Ascending aorta (tissue), 2 donors: ENCODE results near the gene TRIM47. TPM values are rescaled to one million over a fixed set of nuclear protein-coding genes. Genes with fewer than 3 reads are reported as not detected.

Experiments
- DNase-seq, 2 donors: peaks; one replicate each; pipeline ENCODE4 v3.0.0-alpha.2; 2019; ENCODE audit warnings: low spot score in 2 of 2
- H3K27ac ChIP-seq, 2 donors: fragments of 200-600 bp; sonication (generic); one replicate each; pipeline ENCODE4 v1.5.1; 2016 to 2017; ENCODE audit warnings: mild to moderate bottlenecking in 1 of 2
- H3K27me3 ChIP-seq: fragments of 200-600 bp; sonication (generic); one replicate; pipeline ENCODE4 v1.5.1; 2017
- H3K36me3 ChIP-seq, 2 donors: fragments of 200-600 bp; sonication (generic); one replicate each; pipeline ENCODE4 v1.5.1; 2016
- H3K4me1 ChIP-seq, 2 donors: fragments of 200-600 bp; sonication (generic); one replicate each; pipeline ENCODE4 v1.5.1; 2016 to 2017; ENCODE audit warnings: mild to moderate bottlenecking in 1 of 2
- H3K4me3 ChIP-seq, 2 donors: fragments of 200-600 bp; sonication (generic); one replicate each; pipeline ENCODE4 v1.5.1; 2016 to 2017; ENCODE audit warnings: mild to moderate bottlenecking in 1 of 2
- H3K9me3 ChIP-seq, 2 donors: fragments of 200-600 bp; sonication (generic); one replicate each; pipeline ENCODE4 v1.5.1; 2016
- CTCF ChIP-seq, 3 experiments: fragments of 200-600 bp in 2 of 3; fragments of 450-650 bp in 1 of 3; sonication (generic) in 2 of 3; IDR thresholded peaks; one replicate each; pipeline ENCODE4 v1.5.1; 2016 to 2019; ENCODE audit warnings: antibody characterized with exemption in 3 of 3, mild to moderate bottlenecking in 1 of 3, moderate library complexity in 1 of 3
- intact Hi-C: fragments of 100-400 bp; cut with DNase I; formaldehyde crosslinking; loops from one replicate; pipeline ENCODE4 v1.15.1; 2023
- total RNA-seq: library from RNA; depleted of rRNA; stranded (reverse); fragments of >200 nt; gene quantifications from one replicate; pipeline ENCODE4 v1.1.0, GENCODE V29; 2016

TRIM47 gene
- total RNA-seq, 1 donor from 2014 or later, result 132 TPM

GRCh38 chr17:75836605-75837004, 41.8 kb downstream of the TRIM47 start:
- Histone ChIP-seq H3K4me1 (no peaks in the 10 kb centered on the region), H3K27me3 (no peaks in the 10 kb centered on the region), H3K27ac (no peak overlapping the region), H3K4me3 (no peak overlapping the region), H3K9me3 (no peaks in the 10 kb centered on the region), H3K36me3 (peaks cover 10 to 46% of the 10 kb centered on the region in 2 donors)
- no peak for DNase-seq
- no peak for TF ChIP-seq CTCF (IDR thresholded peaks at IDR 0.05)
- intact Hi-C loops, result no loop called here

GRCh38 chr17:75835654-75835987, 42.8 kb downstream of the TRIM47 start:
- TF ChIP-seq CTCF (IDR thresholded peaks at IDR 0.05), result no peak
- H3K9me3 ChIP-seq, result no peaks in the 10 kb centered on the region
- H3K4me3 ChIP-seq, result no peak overlapping the region
- no peak overlapping the region for H3K27ac ChIP-seq
- H3K27me3 ChIP-seq, result no peaks in the 10 kb centered on the region
- peaks cover 14 to 54% of the 10 kb centered on the region in 2 donors for H3K36me3 ChIP-seq
- intact Hi-C loops, result no loop called here
- no peaks in the 10 kb centered on the region for H3K4me1 ChIP-seq
- DNase-seq, result no peak

GRCh38 chr17:75834928-75835653, 43.3 kb downstream of the TRIM47 start:
- Histone ChIP-seq H3K9me3 (no peaks in the 10 kb centered on the region), H3K4me1 (no peaks in the 10 kb centered on the region), H3K4me3 (no peak overlapping the region), H3K27me3 (no peaks in the 10 kb centered on the region), H3K36me3 (peaks cover 17 to 54% of the 10 kb centered on the region in 2 donors), H3K27ac (no peak overlapping the region)
- TF ChIP-seq CTCF (IDR thresholded peaks at IDR 0.05), result no peak
- no peak for DNase-seq
- intact Hi-C loops, result no loop called here

- DNase-seq, result no peak
- TF ChIP-seq CTCF (IDR thresholded peaks at IDR 0.05), result no peak
- intact Hi-C loops, result no loop called here
- H3K36me3 ChIP-seq, result peaks cover 17 to 55% of the 10 kb centered on the region in 2 donors
- no peaks in the 10 kb centered on the region for H3K4me1 ChIP-seq
- no peak overlapping the region for H3K4me3 ChIP-seq
- H3K9me3 ChIP-seq, result no peaks in the 10 kb centered on the region
- H3K27ac ChIP-seq, result no peak overlapping the region
- no peaks in the 10 kb centered on the region for H3K27me3 ChIP-seq
Observed at GRCh38 chr17:75834279-75834920, 44.0 kb downstream of the TRIM47 start.

GRCh38 chr17:75832652-75833400, 45.6 kb downstream of the TRIM47 start:
- TF ChIP-seq CTCF (IDR thresholded peaks at IDR 0.05), result no peak
- no peak overlapping the region for H3K4me3 ChIP-seq
- H3K27me3 ChIP-seq, result no peaks in the 10 kb centered on the region
- no peaks in the 10 kb centered on the region for H3K9me3 ChIP-seq
- H3K4me1 ChIP-seq, result peaks cover 2 to 5% of the 10 kb centered on the region in 2 donors
- DNase-seq, result no peak
- H3K27ac ChIP-seq, result peak overlapping the region in 1 of 2 donors; percentile 35
- peaks cover 21 to 45% of the 10 kb centered on the region in 2 donors for H3K36me3 ChIP-seq
- intact Hi-C loops, result no loop called here
